Tongue (tissue), 2 donors: ENCODE results near the gene TOP3B. TPM values are rescaled to one million over a fixed set of nuclear protein-coding genes. Genes with fewer than 3 reads are reported as not detected.
A peak's percentile ranks its signal among the peaks of the same experiment; 100 is the strongest.

ENCODE experiments used
- DNase-seq: peaks from one replicate; pipeline ENCODE4 v3.0.0-alpha.2; 2015
- total RNA-seq: library from RNA; depleted of rRNA; stranded (reverse); fragments of >200 nt; gene quantifications from one replicate; pipeline ENCODE4 v1.2.3, GENCODE V29; 2014

Gene TOP3B
- total RNA-seq, 1 donor from 2014 or later: 19.0 TPM

GRCh38 chr22:21980547-21980946 lies 2.0 kb downstream of the TOP3B start:
- no peak for DNase-seq

- peak; percentile 34 for DNase-seq
Observed at GRCh38 chr22:21978564-21979386, 3.8 kb downstream of the TOP3B start.

DNA sequence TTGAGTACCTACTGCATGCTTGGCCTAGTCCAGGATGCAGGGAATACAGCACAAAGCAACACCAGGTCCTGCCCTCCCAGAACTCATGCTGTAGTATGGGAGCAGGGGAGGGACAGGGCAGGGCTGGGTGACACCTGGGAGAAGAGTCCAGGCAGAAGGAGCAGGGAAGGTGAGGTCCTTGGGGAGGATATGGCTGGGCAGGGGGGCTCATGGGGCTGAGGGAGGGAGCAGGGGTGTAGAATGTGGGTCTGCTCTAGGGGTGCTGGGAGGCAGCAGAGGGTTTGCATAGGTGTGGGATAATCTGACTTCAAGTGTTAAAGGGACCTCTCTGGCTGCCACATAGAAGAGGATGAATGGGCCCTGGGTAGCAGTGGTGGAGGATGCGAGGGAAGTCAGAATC lies 4.8 kb downstream of the TOP3B start:
- no peak for DNase-seq

DNA sequence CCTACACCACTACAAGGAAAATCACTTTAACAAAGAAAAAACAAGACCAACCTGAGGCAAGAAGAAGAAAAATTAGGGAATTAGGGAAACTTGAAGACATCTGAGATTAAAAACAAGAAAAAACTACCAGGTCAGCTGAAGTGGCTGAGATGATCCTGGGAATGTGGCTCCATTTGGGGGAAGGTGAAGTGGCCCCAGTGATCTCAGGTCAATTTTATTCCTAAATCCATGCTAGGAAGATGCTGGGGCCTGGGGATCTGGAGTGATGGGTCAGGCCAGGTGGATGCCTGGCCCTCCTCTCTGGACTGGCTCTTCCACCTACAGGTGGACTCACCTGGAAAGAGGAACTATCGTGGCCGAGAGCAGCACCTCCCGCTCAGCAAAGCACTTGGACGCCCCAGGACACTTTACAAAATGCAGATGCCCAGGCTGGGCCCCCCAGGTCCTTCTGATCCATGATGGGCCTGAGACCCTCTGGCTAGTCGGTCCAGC lies 6.7 kb downstream of the TOP3B start:
- no peak for DNase-seq

DNA sequence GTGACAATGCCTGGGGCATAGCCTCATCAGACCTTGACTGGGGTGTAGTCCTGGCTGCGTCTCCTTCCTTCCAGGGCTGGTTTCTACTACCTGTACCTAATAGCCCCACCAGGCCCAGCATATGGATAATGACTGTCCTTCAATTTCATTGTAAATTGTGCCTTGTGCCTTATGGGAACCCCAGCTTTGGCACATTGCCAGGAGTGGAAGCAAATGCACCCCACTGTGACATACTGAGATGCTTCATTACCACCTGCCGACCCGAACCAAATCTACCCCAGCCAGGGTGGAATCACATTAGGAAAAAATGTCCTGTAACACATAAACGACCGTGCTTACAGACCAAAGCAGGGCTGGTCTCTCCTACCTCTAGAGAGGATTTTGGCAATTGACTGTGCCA lies 7.3 kb downstream of the TOP3B start:
- DNase-seq: no peak

- DNase-seq: no peak
Observed at GRCh38 chr22:21974058-21974649, 8.4 kb downstream of the TOP3B start.

GRCh38 chr22:21972806-21973205 lies 9.8 kb downstream of the TOP3B start:
- no peak for DNase-seq

- DNase-seq: peak; percentile 54
Observed at GRCh38 chr22:21972293-21972779, 10.3 kb downstream of the TOP3B start.

GRCh38 chr22:21971858-21972275 lies 10.7 kb downstream of the TOP3B start:
- DNase-seq: no peak

GRCh38 chr22:21970800-21971617 lies 11.6 kb downstream of the TOP3B start:
- no peak for DNase-seq

- no peak for DNase-seq
Observed at GRCh38 chr22:21970037-21970799, 12.4 kb downstream of the TOP3B start.

GRCh38 chr22:21968452-21969129 lies 14.0 kb downstream of the TOP3B start:
- DNase-seq: no peak

DNA sequence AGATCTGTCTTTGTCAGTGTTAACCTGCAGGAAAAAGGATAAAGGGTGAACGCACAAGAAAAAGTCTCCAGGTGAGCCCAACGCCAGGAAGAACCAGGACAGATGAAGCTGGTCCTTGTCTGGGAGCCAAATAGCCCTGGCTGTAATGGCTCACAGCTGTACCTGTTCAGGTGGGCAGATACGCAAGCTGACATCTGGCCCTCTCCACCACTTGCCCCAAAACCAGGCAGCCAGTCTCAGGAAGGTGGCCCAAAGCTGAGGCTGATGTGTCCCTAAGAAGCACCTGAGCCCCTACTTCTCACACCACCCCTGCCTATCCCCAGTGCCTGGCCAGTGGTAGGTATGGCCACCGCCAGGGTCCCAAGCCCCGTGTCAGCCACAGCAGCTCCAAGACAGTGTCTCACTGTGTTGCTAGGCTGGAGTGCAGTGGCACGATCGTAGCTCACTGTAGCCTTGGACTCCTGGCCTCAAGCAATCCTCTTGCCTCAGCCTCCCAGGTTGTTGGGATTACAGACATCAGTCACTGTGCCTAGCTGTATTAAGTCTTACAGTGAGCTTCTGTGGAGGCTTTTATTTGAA lies 14.8 kb downstream of the TOP3B start:
- DNase-seq: no peak

GRCh38 chr22:21966643-21967516 lies 15.7 kb downstream of the TOP3B start:
- DNase-seq: no peak

DNA sequence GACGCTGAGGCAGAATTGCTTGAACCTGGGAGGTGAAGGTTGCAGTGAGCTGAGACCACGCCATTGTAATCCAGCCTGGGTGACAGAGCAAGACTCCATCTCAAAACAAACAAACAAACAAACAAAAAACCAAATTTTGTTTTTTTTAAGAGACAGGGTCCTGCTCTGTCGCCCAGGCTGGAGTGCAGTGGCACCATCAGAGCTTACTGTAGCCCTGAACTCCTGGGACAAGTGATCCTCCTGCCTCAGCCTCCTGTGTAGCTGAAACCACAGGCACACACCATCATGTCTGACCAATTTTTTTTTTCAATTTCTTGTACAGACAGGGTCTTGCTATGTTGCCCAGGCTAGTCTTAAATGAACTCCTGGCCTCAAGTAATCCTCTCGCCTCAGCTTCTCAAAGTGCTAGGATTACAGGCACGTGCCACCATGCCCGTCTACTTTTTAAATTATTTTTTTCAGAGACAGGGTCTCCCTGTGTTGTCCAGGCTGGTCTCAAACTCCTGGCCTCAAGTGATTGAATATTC lies 16.8 kb downstream of the TOP3B start:
- no peak for DNase-seq

DNA sequence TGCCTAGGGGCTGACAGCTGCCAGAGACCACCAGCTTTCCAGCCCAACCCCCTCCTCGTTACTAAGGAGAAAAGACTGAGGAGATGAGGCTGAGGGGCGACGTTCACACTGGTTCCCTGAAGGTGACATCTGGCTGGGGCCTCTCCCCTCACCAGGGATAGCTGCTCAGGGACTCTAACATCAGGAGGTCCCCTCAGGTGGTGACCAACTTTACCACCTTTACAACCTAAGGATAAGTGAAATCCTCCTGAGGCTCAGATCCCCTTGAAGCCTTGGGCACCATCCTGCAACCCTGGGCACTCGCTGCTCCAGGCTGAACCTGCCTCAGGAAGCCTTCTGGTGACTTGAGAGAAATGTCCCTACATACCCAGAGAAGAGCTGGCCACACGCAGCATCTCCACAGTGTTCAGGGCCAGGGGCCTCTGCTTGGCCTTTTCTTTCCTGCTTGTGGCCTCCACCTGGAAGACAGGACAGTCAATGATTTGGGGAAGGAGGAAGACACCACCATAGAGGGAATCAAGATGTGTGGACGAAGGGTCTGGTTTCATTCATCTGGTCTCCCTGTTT lies 17.6 kb downstream of the TOP3B start:
- no peak for DNase-seq

DNA sequence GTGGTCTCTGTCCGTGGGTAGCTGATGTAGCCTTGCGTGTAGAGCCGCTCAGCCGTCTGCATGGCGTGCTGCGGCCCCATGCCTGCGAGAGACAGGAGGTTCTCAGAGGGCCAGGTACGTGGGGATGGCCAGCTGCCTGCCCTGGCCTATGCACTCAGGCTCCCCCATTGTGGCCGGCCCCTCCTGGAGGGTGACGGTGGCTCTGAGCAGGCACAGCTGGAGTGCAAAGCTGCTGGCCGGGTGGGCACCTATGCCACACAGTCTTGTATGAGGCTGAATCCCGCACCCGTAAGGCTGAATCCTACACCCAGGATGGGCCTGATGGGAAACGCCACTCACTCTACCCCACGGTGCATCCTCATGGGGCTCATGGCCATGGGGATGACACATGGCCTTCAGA lies 18.4 kb downstream of the TOP3B start:
- no peak for DNase-seq

- DNase-seq: no peak
Observed at GRCh38 chr22:21963790-21964211, 18.8 kb downstream of the TOP3B start.

DNA sequence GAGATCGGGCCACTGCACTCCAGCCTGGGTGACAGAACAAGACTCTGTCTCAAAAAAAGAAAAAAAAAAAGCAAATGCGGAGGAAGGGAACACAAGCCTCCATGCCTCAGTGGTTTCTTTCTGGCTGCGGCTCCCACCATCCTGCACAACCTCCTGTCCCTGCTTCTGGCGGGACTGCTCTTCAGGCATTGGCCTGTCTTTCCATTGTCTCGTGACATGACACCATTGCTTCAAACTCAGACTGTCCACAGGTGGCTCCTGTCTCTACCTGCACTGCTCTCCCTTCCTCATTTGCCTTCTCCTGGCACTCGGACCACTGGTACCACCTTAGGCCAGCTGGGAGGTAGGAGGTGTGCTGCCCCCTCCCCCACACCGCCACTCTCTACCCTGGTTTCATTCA lies 19.3 kb downstream of the TOP3B start:
- DNase-seq: no peak

GRCh38 chr22:21962655-21962949 lies 20.0 kb downstream of the TOP3B start:
- no peak for DNase-seq
